ENCODE results near the gene CLN5. TPM values are rescaled to one million over a fixed set of nuclear protein-coding genes. Genes with fewer than 3 reads are reported as not detected.
"Not testable (repeated sequence)": the region's sequence is repeated elsewhere in the genome, so short reads cannot be mapped to it uniquely, and the experiment has no call there.

CLN5 gene
- total and polyA plus RNA-seq, 2 experiments from 2014 or later: 6.5 to 9.5 TPM

DNA sequence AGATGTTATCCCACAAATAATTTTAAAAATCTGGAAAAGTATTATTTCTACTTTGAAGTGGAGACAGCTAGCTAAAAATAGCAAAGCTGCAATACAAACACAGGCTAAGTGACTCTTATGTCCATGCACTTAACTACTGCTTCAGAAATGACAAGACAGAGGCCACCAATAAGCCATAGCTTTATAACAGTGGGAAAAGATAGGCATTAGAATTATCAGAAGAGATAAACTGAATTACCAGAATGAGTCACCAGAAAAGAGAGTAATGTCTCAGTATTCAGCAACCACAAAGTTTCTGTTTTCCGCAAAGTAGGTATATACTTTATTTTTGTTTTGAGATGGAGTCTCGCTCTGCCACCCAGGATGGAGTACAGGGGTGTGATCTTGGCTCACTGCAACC is 17.1 kb downstream of the CLN5 start (continued):
- TF ChIP-seq, protein P1, sequence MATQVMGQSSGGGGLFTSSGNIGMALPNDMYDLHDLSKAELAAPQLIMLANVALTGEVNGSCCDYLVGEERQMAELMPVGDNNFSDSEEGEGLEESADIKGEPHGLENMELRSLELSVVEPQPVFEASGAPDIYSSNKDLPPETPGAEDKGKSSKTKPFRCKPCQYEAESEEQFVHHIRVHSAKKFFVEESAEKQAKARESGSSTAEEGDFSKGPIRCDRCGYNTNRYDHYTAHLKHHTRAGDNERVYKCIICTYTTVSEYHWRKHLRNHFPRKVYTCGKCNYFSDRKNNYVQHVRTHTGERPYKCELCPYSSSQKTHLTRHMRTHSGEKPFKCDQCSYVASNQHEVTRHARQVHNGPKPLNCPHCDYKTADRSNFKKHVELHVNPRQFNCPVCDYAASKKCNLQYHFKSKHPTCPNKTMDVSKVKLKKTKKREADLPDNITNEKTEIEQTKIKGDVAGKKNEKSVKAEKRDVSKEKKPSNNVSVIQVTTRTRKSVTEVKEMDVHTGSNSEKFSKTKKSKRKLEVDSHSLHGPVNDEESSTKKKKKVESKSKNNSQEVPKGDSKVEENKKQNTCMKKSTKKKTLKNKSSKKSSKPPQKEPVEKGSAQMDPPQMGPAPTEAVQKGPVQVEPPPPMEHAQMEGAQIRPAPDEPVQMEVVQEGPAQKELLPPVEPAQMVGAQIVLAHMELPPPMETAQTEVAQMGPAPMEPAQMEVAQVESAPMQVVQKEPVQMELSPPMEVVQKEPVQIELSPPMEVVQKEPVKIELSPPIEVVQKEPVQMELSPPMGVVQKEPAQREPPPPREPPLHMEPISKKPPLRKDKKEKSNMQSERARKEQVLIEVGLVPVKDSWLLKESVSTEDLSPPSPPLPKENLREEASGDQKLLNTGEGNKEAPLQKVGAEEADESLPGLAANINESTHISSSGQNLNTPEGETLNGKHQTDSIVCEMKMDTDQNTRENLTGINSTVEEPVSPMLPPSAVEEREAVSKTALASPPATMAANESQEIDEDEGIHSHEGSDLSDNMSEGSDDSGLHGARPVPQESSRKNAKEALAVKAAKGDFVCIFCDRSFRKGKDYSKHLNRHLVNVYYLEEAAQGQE (IDR thresholded peaks at IDR 0.05; ENCODE audit: unreplicated experiment): no peak
- no peak for TF ChIP-seq CREB1 (CRISPR knock-in tag; IDR thresholded peaks at IDR 0.05; ENCODE audit: low read depth)
- TF ChIP-seq, protein P2, sequence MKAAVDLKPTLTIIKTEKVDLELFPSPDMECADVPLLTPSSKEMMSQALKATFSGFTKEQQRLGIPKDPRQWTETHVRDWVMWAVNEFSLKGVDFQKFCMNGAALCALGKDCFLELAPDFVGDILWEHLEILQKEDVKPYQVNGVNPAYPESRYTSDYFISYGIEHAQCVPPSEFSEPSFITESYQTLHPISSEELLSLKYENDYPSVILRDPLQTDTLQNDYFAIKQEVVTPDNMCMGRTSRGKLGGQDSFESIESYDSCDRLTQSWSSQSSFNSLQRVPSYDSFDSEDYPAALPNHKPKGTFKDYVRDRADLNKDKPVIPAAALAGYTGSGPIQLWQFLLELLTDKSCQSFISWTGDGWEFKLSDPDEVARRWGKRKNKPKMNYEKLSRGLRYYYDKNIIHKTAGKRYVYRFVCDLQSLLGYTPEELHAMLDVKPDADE (IDR thresholded peaks at IDR 0.05): no peak

DNA sequence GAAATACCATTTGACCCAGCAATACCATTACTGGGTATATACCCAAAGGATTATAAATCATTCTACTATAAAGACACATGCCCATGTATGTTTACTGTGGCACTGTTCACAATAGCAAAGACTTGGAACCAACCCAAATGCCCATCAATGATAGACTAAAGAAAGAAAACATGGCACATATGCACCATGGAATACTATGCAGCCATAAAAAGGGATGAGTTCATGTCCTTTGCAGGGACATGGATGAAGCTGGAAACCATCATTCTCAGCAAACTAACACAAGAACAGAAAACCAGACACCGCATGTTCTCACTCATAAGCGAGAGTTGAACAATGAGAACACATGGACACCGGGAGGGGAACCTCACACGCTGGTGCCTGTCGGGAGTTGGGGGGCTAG is 17.8 kb downstream of the CLN5 start:
- Histone ChIP-seq H3K79me2 (replicated peaks; ENCODE audit: insufficient read depth) (peaks cover 35% of the 10 kb centered on the region), H3K36me3 (ENCODE audit: insufficient read depth) (peaks cover 18% of the 10 kb centered on the region; the same call in 1 of the 2 replicates), H4K20me1 (replicated peaks; ENCODE audit: insufficient read depth) (peaks cover 11% of the 10 kb centered on the region; the same call in 1 of the 2 replicates)
- not testable (repeated sequence) for H3K27ac Mint-ChIP-seq; H2AFZ ChIP-seq; H3K4me3 ChIP-seq; H3K27me3 ChIP-seq (ENCODE audit: insufficient read depth); H3K4me3 Mint-ChIP-seq; H3K4me1 Mint-ChIP-seq; H3K9me3 Mint-ChIP-seq; H3K27ac ChIP-seq (ENCODE audit: low read depth); DNase-seq (ENCODE audit: low spot score); H3F3A ChIP-seq (replicated peaks; ENCODE audit: low read depth); H3K4me1 ChIP-seq (ENCODE audit: insufficient read depth); H3K9me2 ChIP-seq (ENCODE audit: insufficient read depth); ATAC-seq; H3K4me2 ChIP-seq; H3K27me3 Mint-ChIP-seq (ENCODE audit: insufficient read depth, low read depth, poor library complexity)
- peaks cover 51% of the 10 kb centered on the region; the same call in 2 of the 3 replicates for H3K36me3 Mint-ChIP-seq (ENCODE audit: low read depth)

DNA sequence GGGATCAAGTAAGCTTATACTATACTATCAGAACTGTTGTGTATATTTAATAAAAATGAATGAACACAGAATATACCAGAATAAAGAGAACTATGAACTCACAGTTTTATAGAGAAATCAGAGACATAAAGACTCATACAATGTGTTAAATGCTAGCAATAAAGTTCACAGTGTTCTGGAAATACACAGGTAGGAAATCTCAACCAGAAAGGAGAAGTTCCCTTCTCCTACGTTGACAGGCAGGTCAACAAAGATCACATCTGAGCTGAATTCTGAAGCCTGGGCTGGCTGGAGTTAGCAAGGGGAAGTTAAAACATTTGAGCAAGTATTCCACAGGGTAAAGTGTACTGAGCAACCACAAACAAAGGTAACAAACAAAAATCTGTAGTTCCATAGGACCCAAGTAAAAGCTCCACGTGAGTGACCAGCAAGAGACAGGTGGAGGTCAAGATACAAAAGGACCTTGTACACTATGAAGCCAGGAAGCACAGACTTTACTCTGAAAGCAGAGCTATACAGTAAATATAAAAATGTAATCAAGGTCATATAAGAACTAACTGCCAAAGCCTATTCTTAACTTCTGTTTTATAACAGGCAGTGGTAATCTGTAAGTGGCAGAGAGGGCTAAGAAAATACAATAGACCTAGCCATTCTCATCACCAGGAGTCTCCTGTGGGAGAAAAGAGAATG is 22.1 kb downstream of the CLN5 start:
- H3K4me1 ChIP-seq (ENCODE audit: insufficient read depth): no peaks in the 10 kb centered on the region
- peaks cover 11% of the 10 kb centered on the region for H4K20me1 ChIP-seq (replicated peaks; ENCODE audit: insufficient read depth)
- Mint-ChIP-seq H3K9me3 (no peaks in the 10 kb centered on the region), H3K4me3 (no peak overlapping the region), H3K27ac (no peak overlapping the region), H3K4me1 (no peaks in the 10 kb centered on the region), H3K36me3 (ENCODE audit: low read depth) (peaks cover 65% of the 10 kb centered on the region), H3K27me3 (ENCODE audit: insufficient read depth, low read depth, poor library complexity) (no peaks in the 10 kb centered on the region)
- no peak overlapping the region for H3K4me3 ChIP-seq
- H3K4me2 ChIP-seq: no peak overlapping the region
- no peak overlapping the region for H2AFZ ChIP-seq
- no peaks in the 10 kb centered on the region for H3F3A ChIP-seq (replicated peaks; ENCODE audit: low read depth)
- H3K27me3 ChIP-seq (ENCODE audit: insufficient read depth): no peaks in the 10 kb centered on the region
- H3K36me3 ChIP-seq (ENCODE audit: insufficient read depth): peaks cover 30% of the 10 kb centered on the region
- H3K27ac ChIP-seq (ENCODE audit: low read depth): no peak overlapping the region
- no peaks in the 10 kb centered on the region for H3K9me2 ChIP-seq (ENCODE audit: insufficient read depth)
- H3K79me2 ChIP-seq (replicated peaks; ENCODE audit: insufficient read depth): peaks cover 45% of the 10 kb centered on the region
- DNase-seq (ENCODE audit: low spot score) (no peak), ATAC-seq (no peak)
- TF ChIP-seq, protein P2 (IDR thresholded peaks at IDR 0.05): no peak
- TF ChIP-seq STAT1 (IDR thresholded peaks at IDR 0.05; ENCODE audit: unreplicated experiment): no peak
- no peak for TF ChIP-seq CREB1 (CRISPR knock-in tag; IDR thresholded peaks at IDR 0.05; ENCODE audit: low read depth)
- no peak for TF ChIP-seq NANOG (IDR thresholded peaks at IDR 0.05; ENCODE audit: borderline replicate concordance)
- TF ChIP-seq, protein P3, sequence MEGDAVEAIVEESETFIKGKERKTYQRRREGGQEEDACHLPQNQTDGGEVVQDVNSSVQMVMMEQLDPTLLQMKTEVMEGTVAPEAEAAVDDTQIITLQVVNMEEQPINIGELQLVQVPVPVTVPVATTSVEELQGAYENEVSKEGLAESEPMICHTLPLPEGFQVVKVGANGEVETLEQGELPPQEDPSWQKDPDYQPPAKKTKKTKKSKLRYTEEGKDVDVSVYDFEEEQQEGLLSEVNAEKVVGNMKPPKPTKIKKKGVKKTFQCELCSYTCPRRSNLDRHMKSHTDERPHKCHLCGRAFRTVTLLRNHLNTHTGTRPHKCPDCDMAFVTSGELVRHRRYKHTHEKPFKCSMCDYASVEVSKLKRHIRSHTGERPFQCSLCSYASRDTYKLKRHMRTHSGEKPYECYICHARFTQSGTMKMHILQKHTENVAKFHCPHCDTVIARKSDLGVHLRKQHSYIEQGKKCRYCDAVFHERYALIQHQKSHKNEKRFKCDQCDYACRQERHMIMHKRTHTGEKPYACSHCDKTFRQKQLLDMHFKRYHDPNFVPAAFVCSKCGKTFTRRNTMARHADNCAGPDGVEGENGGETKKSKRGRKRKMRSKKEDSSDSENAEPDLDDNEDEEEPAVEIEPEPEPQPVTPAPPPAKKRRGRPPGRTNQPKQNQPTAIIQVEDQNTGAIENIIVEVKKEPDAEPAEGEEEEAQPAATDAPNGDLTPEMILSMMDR (conservative IDR thresholded peaks at IDR 0.05; ENCODE audit: low read depth in 2 of 2): no peak
- no peak for TF ChIP-seq JUNB (IDR thresholded peaks at IDR 0.05; ENCODE audit: unreplicated experiment)
- TF ChIP-seq EZH2 (IDR thresholded peaks at IDR 0.05; ENCODE audit: low read depth, unreplicated experiment): no peak

All from GM23338 (cell line).